Peyer's patch (tissue), 4 donors: ENCODE measurements around the gene EEFSEC. TPM values are rescaled to one million over a fixed set of nuclear protein-coding genes. Genes with fewer than 3 reads are reported as not detected.

Experiments used
- DNase-seq, 3 donors: peaks; one replicate each; pipeline ENCODE4 v3.0.0-alpha.2; 2017 to 2019
- H3K27ac ChIP-seq, 4 donors: fragments of 200-600 bp; sonication (generic); one replicate each; pipeline ENCODE4 v1.5.1; 2016 to 2019
- H3K27me3 ChIP-seq, 2 donors: fragments of 200-600 bp; sonication (generic); one replicate each; pipeline ENCODE4 v1.5.1; 2019
- H3K36me3 ChIP-seq, 3 donors: fragments of 200-600 bp; sonication (generic); one replicate each; pipeline ENCODE4 v1.5.1; 2016 to 2019
- H3K4me1 ChIP-seq, 4 donors: fragments of 200-600 bp; sonication (generic); one replicate each; pipeline ENCODE4 v1.5.1; 2016 to 2019
- H3K4me3 ChIP-seq, 4 donors: fragments of 200-600 bp; sonication (generic); 1 replicate in 3 of 4; 2 replicates in 1 of 4; pipeline ENCODE4 v1.5.1; 2016 to 2019; ENCODE audit warnings: mild to moderate bottlenecking in 1 of 4
- H3K9me3 ChIP-seq, 4 donors: fragments of 200-600 bp; sonication (generic); one replicate each; pipeline ENCODE4 v1.5.1; 2016 to 2019; ENCODE audit warnings: mild to moderate bottlenecking in 1 of 4
- POLR2A ChIP-seq, 2 donors: fragments of 450-650 bp; IDR thresholded peaks; one replicate each; pipeline ENCODE4 v1.5.1; 2017; ENCODE audit warnings: antibody characterized with exemption in 2 of 2, mild to moderate bottlenecking in 2 of 2, moderate library complexity in 2 of 2
- total RNA-seq, 4 donors: library from RNA; depleted of rRNA; stranded (reverse); fragments of >200 nt; gene quantifications; one replicate each; pipeline ENCODE4 v1.1.0, GENCODE V29; 2016
- TF ChIP-seq, protein P1 (sequence below), 6 experiments: fragments of 450-650 bp in 4 of 6; fragments of 200-600 bp in 2 of 6; sonication (generic) in 1 of 6; IDR thresholded peaks; one replicate each; pipeline ENCODE4 v1.5.1; 2017 to 2019; ENCODE audit warnings: antibody characterized with exemption in 6 of 6, mild to moderate bottlenecking in 3 of 6, moderate library complexity in 1 of 6

The EEFSEC gene
- total RNA-seq, 4 donors from 2014 or later: 11.7 to 50.3 (median 19.6) TPM

DNA sequence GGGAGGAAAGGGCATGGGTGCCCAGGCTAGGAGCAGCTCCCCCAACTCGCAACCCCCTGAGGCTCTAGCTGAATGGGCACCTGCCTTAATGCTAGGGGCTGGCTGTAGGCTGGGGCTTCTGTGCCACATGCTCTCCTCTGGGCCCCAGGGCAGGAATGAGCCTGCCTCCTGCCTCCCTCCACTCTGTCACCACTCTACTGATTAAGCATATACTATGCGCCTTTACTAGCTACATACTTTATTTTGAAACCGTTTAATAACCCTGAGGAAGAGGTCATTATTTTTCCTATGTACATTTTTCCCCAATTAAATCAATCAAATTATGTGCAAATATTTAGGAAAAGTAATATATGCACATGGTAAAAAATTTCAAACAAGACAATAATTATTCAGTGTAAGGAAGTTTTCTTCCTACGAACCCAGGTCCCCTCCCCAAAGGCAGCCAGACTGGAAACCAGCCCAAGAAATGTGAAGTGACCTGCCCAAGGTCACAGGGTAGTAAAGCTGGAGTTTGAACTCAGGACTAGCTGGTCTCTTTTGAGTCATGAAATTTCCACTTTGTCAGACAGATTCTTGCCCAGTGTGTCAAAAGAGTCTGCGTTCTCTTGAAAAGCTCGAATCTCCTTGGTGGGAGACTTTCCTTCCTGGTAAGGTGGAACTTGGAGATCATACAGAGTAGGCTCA is 190.9 kb downstream of the EEFSEC start:
- peak in 1 of 3 donors; percentile 18 for DNase-seq
- Histone ChIP-seq H3K4me3 (no peak overlapping the region), H3K36me3 (peaks cover 0 to 9% (median 0%) of the 10 kb centered on the region in 3 donors), H3K9me3 (no peaks in the 10 kb centered on the region), H3K4me1 (peaks cover 0 to 12% (median 0%) of the 10 kb centered on the region in 4 donors), H3K27ac (peak overlapping the region in 1 of 4 donors; percentile 15), H3K27me3 (no peaks in the 10 kb centered on the region)
- TF ChIP-seq POLR2A (IDR thresholded peaks at IDR 0.05): no peak
- TF ChIP-seq, protein P1, sequence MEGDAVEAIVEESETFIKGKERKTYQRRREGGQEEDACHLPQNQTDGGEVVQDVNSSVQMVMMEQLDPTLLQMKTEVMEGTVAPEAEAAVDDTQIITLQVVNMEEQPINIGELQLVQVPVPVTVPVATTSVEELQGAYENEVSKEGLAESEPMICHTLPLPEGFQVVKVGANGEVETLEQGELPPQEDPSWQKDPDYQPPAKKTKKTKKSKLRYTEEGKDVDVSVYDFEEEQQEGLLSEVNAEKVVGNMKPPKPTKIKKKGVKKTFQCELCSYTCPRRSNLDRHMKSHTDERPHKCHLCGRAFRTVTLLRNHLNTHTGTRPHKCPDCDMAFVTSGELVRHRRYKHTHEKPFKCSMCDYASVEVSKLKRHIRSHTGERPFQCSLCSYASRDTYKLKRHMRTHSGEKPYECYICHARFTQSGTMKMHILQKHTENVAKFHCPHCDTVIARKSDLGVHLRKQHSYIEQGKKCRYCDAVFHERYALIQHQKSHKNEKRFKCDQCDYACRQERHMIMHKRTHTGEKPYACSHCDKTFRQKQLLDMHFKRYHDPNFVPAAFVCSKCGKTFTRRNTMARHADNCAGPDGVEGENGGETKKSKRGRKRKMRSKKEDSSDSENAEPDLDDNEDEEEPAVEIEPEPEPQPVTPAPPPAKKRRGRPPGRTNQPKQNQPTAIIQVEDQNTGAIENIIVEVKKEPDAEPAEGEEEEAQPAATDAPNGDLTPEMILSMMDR (IDR thresholded peaks at IDR 0.05): no peak

DNA sequence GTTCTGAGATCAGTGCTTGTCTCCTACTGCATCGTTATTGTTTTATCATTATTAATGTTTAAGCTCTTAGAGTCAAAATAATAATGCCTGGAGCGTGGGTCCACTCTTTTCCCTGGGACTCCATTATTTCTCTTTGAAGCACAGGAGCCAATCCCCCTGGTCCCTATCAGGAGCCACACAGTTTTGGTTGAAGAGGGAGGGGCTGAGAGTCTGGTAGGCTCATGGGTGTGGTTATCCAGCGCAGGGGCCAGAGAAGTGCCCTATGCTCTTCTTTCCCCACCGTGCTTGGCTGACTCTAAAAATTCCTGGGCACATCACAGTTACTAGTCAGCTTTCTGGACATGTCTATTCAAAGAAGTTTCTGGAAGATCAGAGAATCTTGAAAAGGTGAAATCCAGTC is 191.9 kb downstream of the EEFSEC start:
- peaks cover 0 to 9% (median 0%) of the 10 kb centered on the region in 3 donors for H3K36me3 ChIP-seq
- TF ChIP-seq POLR2A (IDR thresholded peaks at IDR 0.05): no peak
- TF ChIP-seq, protein P1 (IDR thresholded peaks at IDR 0.05): no peak
- H3K4me3 ChIP-seq: no peak overlapping the region
- peak in 1 of 3 donors; percentile 9 for DNase-seq
- peaks cover 0 to 12% (median 0%) of the 10 kb centered on the region in 4 donors for H3K4me1 ChIP-seq
- H3K27me3 ChIP-seq: no peaks in the 10 kb centered on the region
- no peak overlapping the region for H3K27ac ChIP-seq
- no peaks in the 10 kb centered on the region for H3K9me3 ChIP-seq

DNA sequence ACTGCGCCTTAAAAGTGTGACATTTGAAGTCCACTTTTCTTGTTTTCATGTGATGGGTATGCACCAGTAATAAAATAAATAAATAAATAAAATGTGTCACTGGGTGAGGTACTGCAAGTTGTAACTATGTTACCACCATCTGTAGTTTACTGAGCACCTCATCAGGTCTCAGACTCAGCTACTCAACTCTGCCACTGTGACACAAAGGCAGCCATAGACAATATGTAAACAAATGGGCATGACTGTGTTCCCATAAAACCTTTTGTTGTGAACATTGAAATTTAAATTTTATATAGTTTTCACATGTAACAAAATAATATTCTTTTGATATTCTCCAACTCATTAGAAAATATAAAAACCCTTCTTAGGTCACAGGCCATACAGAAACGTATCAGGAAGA is 193.3 kb downstream of the EEFSEC start:
- Histone ChIP-seq H3K4me1 (peaks cover 0 to 12% (median 0%) of the 10 kb centered on the region in 4 donors), H3K27me3 (no peaks in the 10 kb centered on the region), H3K36me3 (peaks cover 0 to 7% (median 0%) of the 10 kb centered on the region in 3 donors), H3K27ac (no peak overlapping the region), H3K4me3 (no peak overlapping the region), H3K9me3 (no peaks in the 10 kb centered on the region)
- no peak for TF ChIP-seq POLR2A (IDR thresholded peaks at IDR 0.05)
- TF ChIP-seq, protein P1 (IDR thresholded peaks at IDR 0.05): no peak
- no peak for DNase-seq

DNA sequence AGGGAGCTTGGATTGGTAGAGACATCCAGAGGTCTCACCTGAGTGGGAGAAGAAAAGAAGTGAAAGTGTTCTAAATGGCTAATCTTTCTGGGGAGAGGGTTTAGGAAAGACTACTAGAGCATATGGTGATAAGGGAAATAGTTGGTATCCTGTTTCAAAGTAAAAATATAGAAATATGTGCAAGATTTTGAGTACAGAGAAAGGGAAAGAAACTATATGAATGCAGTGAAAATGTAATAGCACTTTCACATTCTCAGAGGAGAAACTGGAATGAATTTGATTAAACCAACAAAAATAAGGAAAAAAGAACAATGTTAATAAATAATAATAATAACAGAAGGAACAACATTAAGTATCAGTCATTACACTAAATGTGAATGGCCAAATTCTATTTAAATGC is 194.0 kb downstream of the EEFSEC start:
- no peak overlapping the region for H3K4me3 ChIP-seq
- H3K27ac ChIP-seq: no peak overlapping the region
- H3K9me3 ChIP-seq: no peaks in the 10 kb centered on the region
- peaks cover 0 to 12% (median 0%) of the 10 kb centered on the region in 4 donors for H3K4me1 ChIP-seq
- H3K27me3 ChIP-seq: no peaks in the 10 kb centered on the region
- no peak for DNase-seq
- no peak for TF ChIP-seq POLR2A (IDR thresholded peaks at IDR 0.05)
- TF ChIP-seq, protein P1 (IDR thresholded peaks at IDR 0.05): no peak
- peaks cover 0 to under 1% (median 0%) of the 10 kb centered on the region in 3 donors for H3K36me3 ChIP-seq

DNA sequence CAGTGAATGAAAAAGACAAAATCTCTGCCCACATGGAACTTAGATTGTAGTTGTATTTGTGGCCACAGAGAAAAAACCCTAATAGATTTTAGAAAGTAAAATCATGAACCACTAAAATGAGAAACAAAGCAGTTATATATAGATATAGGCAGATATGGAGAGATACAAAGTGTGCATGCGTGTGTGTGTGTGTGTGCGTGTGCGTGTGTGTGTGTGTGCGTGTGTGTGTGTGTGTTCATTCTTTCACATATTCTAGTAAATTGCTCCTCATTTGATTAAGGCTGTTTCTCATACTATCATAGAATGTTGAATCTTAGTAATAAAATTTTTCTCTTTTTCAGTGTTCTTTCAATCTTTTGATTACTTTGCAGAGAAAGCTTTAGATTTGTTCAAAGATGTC is 194.8 kb downstream of the EEFSEC start:
- Histone ChIP-seq H3K4me1 (peaks cover 0 to 10% (median 0%) of the 10 kb centered on the region in 4 donors), H3K36me3 (no peaks in the 10 kb centered on the region), H3K4me3 (no peak overlapping the region), H3K27ac (no peak overlapping the region), H3K27me3 (no peaks in the 10 kb centered on the region), H3K9me3 (no peaks in the 10 kb centered on the region)
- TF ChIP-seq POLR2A (IDR thresholded peaks at IDR 0.05): no peak
- TF ChIP-seq, protein P1 (IDR thresholded peaks at IDR 0.05): no peak
- no peak for DNase-seq
